22Rv1 (cell line): ENCODE data around the gene ARID3A.

Experiments used
- H3K27ac ChIP-seq: fragments of 450-650 bp; 2 replicates; pipeline ENCODE4 v1.5.1; 2017
- ZFX ChIP-seq: fragments of 450-650 bp; IDR thresholded peaks from 2 replicates; pipeline ENCODE4 v1.6.1; 2017; ENCODE audit warnings: antibody characterized with exemption, borderline replicate concordance
- TF ChIP-seq, protein P1 (sequence below): fragments of 450-650 bp; IDR thresholded peaks from 2 replicates; pipeline ENCODE4 v1.5.1; 2017; ENCODE audit warnings: mild to moderate bottlenecking

The ARID3A gene

GRCh38 chr19:974564-975257 lies 48.9 kb downstream of the ARID3A start:
- TF ChIP-seq, protein P1, sequence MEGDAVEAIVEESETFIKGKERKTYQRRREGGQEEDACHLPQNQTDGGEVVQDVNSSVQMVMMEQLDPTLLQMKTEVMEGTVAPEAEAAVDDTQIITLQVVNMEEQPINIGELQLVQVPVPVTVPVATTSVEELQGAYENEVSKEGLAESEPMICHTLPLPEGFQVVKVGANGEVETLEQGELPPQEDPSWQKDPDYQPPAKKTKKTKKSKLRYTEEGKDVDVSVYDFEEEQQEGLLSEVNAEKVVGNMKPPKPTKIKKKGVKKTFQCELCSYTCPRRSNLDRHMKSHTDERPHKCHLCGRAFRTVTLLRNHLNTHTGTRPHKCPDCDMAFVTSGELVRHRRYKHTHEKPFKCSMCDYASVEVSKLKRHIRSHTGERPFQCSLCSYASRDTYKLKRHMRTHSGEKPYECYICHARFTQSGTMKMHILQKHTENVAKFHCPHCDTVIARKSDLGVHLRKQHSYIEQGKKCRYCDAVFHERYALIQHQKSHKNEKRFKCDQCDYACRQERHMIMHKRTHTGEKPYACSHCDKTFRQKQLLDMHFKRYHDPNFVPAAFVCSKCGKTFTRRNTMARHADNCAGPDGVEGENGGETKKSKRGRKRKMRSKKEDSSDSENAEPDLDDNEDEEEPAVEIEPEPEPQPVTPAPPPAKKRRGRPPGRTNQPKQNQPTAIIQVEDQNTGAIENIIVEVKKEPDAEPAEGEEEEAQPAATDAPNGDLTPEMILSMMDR, result no peak
- TF ChIP-seq ZFX, result no peak
- H3K27ac ChIP-seq, result no peak overlapping the region

- no peak overlapping the region for H3K27ac ChIP-seq
Measured at GRCh38 chr19:976476-976875, 50.6 kb downstream of the ARID3A start.

DNA sequence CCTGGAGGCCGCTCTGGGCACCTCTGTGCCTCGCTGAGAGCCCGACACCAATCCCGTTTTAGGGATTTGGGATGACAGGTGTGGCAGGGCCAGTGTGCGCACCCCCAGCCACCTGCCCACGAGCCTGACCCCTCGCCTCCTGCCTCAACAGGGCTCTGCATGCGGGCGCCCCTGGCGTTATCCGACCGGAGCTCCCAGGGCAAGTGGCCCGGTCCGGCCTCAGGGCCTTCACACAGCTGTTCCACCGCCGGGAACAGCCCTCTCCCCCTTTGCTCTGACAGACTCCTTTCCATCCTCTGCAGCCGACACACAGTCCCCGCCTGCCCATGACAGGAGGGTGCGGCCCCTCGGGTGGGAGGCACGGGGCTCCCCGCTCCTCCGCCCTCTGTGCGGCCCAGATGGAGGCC lies 51.2 kb downstream of the ARID3A start:
- no peak overlapping the region for H3K27ac ChIP-seq
- TF ChIP-seq, protein P1, result no peak
- no peak for TF ChIP-seq ZFX

More at GRCh38 chr19:976476-976875, 50.6 kb downstream of the ARID3A start:
- TF ChIP-seq, protein P1, result no peak

DNA sequence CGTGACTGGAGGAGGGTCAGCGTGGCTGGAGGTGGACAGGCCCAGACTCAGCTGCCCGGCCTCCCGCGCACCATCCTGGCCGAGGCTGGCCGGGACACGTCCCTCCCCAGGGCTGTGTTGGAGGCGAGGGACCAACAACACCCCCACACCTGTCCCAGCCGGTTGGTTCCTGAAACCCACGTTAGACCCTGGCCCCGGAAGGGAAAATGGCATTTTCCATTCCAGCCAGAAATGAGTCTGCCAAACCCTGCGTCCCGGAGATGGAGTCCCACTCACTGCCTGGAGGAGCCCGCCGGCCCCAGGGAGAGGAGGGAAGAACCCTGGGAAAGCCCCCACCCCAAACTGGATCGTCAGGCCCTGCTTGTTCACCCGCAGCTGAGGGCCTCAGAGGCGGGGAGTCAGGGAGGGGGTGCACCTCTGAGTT lies 53.5 kb downstream of the ARID3A start:
- no peak for TF ChIP-seq ZFX
- TF ChIP-seq, protein P1, result no peak
- H3K27ac ChIP-seq, result no peak overlapping the region

- TF ChIP-seq ZFX, result no peak
- TF ChIP-seq, protein P1, result no peak
- no peak overlapping the region for H3K27ac ChIP-seq
Measured at GRCh38 chr19:980133-980998, 54.5 kb downstream of the ARID3A start.

GRCh38 chr19:982567-983170 lies 56.8 kb downstream of the ARID3A start:
- H3K27ac ChIP-seq, result peak overlapping the region; percentile 70; the same call in 1 of the 2 replicates
- no peak for TF ChIP-seq ZFX
- TF ChIP-seq, protein P1, result peak; percentile 96
